ENCODE data around the gene STRN4. TPM values are rescaled to one million over a fixed set of nuclear protein-coding genes. Genes with fewer than 3 reads are reported as not detected.

STRN4 gene
- total RNA-seq, 1 donor from 2014 or later = 52.7 TPM

- no peaks in the 10 kb centered on the region for H3K27me3 ChIP-seq (ENCODE audit: low read depth)
- peak overlapping the region; percentile 45 for H3K27ac ChIP-seq (replicated peaks)
- H3K36me3 ChIP-seq = peaks cover 83% of the 10 kb centered on the region
- no peak for DNase-seq
- H3K4me1 ChIP-seq = peaks cover 53% of the 10 kb centered on the region
- H3K4me3 ChIP-seq = no peak overlapping the region
- H3K9me3 ChIP-seq (replicated peaks) = no peaks in the 10 kb centered on the region
- intact Hi-C loops (cut with micrococcal nuclease) = no loop called here
- no peak for TF ChIP-seq CTCF (IDR thresholded peaks at IDR 0.05; ENCODE audit: borderline replicate concordance)
Measured at GRCh38 chr19:46733690-46734292, 12.5 kb downstream of the STRN4 start.

- H3K4me1 ChIP-seq = peaks cover 52% of the 10 kb centered on the region
- peak overlapping the region; percentile 36 for H3K27ac ChIP-seq (replicated peaks)
- no peak overlapping the region for H3K4me3 ChIP-seq
- intact Hi-C loops (cut with micrococcal nuclease) = no loop called here
- no peaks in the 10 kb centered on the region for H3K9me3 ChIP-seq (replicated peaks)
- TF ChIP-seq CTCF (IDR thresholded peaks at IDR 0.05; ENCODE audit: borderline replicate concordance) = no peak
- no peaks in the 10 kb centered on the region for H3K27me3 ChIP-seq (ENCODE audit: low read depth)
- peaks cover 81% of the 10 kb centered on the region for H3K36me3 ChIP-seq
- DNase-seq = no peak
Measured at GRCh38 chr19:46732966-46733689, 13.1 kb downstream of the STRN4 start.

GRCh38 chr19:46732172-46732938, 13.9 kb downstream of the STRN4 start:
- H3K4me3 ChIP-seq = no peak overlapping the region
- no peaks in the 10 kb centered on the region for H3K9me3 ChIP-seq (replicated peaks)
- H3K27me3 ChIP-seq (ENCODE audit: low read depth) = no peaks in the 10 kb centered on the region
- no peak for DNase-seq
- TF ChIP-seq CTCF (IDR thresholded peaks at IDR 0.05; ENCODE audit: borderline replicate concordance) = no peak
- intact Hi-C loops (cut with micrococcal nuclease) = no loop called here
- peaks cover 84% of the 10 kb centered on the region for H3K36me3 ChIP-seq
- H3K4me1 ChIP-seq = peaks cover 51% of the 10 kb centered on the region
- peak overlapping the region; percentile 36 for H3K27ac ChIP-seq (replicated peaks)

DNA sequence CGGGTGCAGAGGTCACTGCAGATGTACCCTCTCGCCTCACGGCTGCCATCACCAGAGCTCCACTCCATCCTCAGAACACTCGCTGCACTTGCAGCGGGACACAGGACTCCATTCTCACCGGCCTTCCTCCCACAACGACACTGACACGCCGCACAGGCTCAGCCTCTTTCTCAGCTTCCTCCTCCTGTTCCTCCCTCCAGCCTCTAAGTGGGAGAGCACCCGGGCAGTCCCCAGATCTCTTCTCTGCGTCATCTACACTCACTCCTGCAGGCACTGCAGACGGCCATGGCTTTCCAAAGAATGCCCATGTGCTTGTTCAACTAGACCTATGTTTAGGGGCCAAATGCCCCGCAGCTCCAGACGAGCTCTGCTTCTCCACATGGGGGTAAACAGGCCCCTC, 14.7 kb downstream of the STRN4 start:
- intact Hi-C loops (cut with micrococcal nuclease) = no loop called here
- Histone ChIP-seq H3K27ac (replicated peaks) (no peak overlapping the region), H3K9me3 (replicated peaks) (no peaks in the 10 kb centered on the region), H3K4me1 (peaks cover 51% of the 10 kb centered on the region), H3K27me3 (ENCODE audit: low read depth) (no peaks in the 10 kb centered on the region), H3K4me3 (no peak overlapping the region), H3K36me3 (peaks cover 92% of the 10 kb centered on the region)
- no peak for DNase-seq
- TF ChIP-seq CTCF (IDR thresholded peaks at IDR 0.05; ENCODE audit: borderline replicate concordance) = no peak

DNA sequence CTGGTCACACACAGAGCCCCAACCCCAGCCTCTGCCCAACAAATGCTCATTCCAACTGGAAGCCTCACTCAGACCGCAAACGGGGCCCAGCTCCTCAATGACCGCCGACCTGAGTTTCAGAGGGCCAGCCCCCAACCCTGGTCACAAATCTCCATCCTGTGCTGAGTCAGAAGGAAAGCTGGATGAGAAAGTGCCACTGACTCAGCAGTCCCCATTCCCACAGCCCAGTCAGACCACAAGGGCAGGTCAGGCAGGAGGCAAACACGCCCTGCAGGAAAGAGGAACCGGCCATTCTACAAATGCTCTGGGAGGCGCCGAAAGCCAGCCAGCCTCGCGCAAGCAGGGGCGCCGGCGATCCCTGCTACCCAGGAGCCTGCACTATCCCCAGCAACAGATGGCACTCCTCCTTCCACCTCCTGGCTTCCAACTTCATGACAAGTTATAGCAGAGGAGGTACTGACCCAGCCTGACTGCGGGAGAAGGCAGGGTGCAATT, 15.2 kb downstream of the STRN4 start:
- Histone ChIP-seq H3K9me3 (replicated peaks) (no peaks in the 10 kb centered on the region), H3K27me3 (ENCODE audit: low read depth) (no peaks in the 10 kb centered on the region), H3K36me3 (peaks cover 96% of the 10 kb centered on the region), H3K4me1 (peaks cover 51% of the 10 kb centered on the region), H3K4me3 (no peak overlapping the region), H3K27ac (replicated peaks) (no peak overlapping the region)
- intact Hi-C loops (cut with micrococcal nuclease) = no loop called here
- TF ChIP-seq CTCF (IDR thresholded peaks at IDR 0.05; ENCODE audit: borderline replicate concordance) = no peak
- DNase-seq = no peak
